GM12874 (cell line): ENCODE measurements around the gene RAX2.

Experiments used
- CTCF ChIP-seq: IDR thresholded peaks from 2 replicates; pipeline ENCODE4 v1.5.1; 2011; ENCODE audit warnings: low read depth, mild to moderate bottlenecking, control low read depth, low read length, moderate library complexity; ENCODE audit not compliant: insufficient read depth

RAX2 gene

GRCh38 chr19:3759482-3760254 is 12.4 kb downstream of the RAX2 start:
- TF ChIP-seq CTCF = no peak

- TF ChIP-seq CTCF = no peak
Measured at GRCh38 chr19:3753631-3754410, 18.2 kb downstream of the RAX2 start.

- no peak for TF ChIP-seq CTCF
Measured at GRCh38 chr19:3752492-3752891, 19.5 kb downstream of the RAX2 start.

- TF ChIP-seq CTCF = no peak
Measured at GRCh38 chr19:3751236-3751635, 20.8 kb downstream of the RAX2 start.

- TF ChIP-seq CTCF = no peak
Measured at GRCh38 chr19:3750211-3750610, 21.8 kb downstream of the RAX2 start.

- no peak for TF ChIP-seq CTCF
Measured at GRCh38 chr19:3748965-3749364, 23.1 kb downstream of the RAX2 start.

- TF ChIP-seq CTCF = no peak
Measured at GRCh38 chr19:3746371-3747056, 25.5 kb downstream of the RAX2 start.
